Bladder microvascular endothelial cell (primary cell): ENCODE results near the gene ARID4B. TPM values are rescaled to one million over a fixed set of nuclear protein-coding genes. Genes with fewer than 3 reads are reported as not detected.

Experiments
- total RNA-seq: library from RNA; depleted of rRNA; stranded (reverse); fragments of >200 nt; gene quantifications from 2 replicates; pipeline ENCODE4 v1.2.3, GENCODE V29; 2014

Gene ARID4B
- total RNA-seq, result 32.2 and 74.3 TPM in 2 replicates

GRCh38 chr1:235327559-235328270, at the start of gene ARID4B:
ARID4B (minus strand) TSS chr1:235328179; CDS start chr1:235326919, 1,260 bp downstream.

GRCh38 chr1:235367000-235367908, 39.3 kb upstream of the ARID4B start, which contains the start of gene TBCE:
TBCE (plus strand) TSS chr1:235367427; CDS start chr1:235380050, 12,623 bp downstream.

DNA sequence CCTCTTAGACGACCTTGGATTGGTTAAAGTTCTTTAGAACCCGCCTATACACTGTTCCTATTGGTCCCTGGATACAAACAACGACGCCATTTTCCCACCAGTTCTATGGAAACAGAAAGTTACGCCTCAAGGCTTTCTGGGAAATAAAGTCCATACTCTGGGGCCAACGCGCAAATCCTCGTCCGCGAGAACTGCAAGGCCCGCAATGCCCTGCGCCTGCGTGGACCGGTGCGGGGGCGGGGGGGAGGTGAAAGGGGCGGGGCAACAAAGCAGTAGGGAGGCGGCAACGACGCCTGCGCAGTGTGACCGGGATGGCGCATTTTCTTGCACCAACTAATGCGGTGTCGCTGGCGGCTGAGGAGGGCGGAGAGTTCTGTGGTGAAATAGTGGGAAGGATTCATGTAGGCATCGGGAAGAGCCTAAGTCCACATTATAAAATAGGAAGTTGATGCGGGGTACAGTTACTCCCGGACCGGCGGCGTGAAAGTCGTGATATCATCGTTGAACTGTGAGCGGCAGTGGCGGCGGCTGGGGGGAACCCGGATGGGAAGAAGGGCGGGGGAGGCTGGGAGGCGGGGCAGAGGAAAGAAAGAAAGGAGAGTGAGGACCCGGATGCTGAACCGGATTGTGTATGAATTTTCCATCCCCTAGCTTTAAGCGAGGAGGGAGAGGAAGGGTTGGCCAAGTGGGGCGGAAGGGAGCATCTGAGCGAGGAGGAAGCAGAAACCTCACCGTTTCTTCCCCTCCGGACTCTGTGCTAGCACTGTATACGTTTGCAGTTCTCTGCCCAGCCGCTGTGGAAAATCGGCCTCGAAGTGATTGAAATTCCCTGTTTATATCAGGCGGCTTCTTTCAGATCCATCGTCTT, 526 bp upstream of the ARID4B start, which contains the start of gene GGPS1:
Gene GGPS1, plus strand, starts transcription at position 300 of the 868 bp plus-strand sequence. CDS start 6,695 bp downstream, outside the sequence.

DNA sequence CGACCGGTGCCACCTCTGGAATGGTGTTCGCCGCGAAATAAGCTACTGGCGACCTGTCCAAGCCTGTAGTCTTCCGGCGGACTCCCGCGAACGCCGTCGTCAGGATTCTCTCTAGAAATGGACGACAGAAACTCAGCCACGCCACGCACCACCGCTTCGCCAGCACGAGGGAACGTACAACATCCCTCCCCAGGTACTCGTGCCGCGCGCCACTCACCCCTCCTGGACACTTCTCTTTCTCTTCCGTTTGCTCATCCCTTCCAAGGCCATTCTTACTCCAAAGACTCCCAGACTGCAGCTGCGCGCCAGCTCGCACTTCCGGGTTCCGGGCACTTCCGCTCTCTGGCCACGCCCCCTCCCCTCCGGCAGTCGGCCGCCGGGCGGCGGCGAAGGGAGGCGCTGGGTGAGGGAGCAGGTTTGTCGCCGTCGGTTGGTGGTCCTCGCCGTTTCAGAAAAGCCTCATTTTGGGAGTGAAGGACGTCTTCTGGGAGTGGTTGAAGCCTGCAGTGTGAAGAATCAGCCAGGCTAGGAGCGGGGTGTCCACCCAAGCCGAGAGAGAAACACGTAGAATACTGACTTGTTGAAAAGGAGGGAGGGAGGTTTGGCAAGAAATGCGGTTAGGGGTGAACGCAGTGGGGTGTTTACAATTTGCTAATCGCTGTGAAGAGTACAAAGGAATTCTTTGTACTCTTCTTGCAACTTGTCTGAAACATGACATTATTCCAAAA, 166.9 kb downstream of the ARID4B start, which contains the start of gene RBM34:
Gene RBM34, minus strand, starts transcription at position 294 of the 728 bp plus-strand sequence. Its CDS starts 24 bp downstream, at position 270.

DNA sequence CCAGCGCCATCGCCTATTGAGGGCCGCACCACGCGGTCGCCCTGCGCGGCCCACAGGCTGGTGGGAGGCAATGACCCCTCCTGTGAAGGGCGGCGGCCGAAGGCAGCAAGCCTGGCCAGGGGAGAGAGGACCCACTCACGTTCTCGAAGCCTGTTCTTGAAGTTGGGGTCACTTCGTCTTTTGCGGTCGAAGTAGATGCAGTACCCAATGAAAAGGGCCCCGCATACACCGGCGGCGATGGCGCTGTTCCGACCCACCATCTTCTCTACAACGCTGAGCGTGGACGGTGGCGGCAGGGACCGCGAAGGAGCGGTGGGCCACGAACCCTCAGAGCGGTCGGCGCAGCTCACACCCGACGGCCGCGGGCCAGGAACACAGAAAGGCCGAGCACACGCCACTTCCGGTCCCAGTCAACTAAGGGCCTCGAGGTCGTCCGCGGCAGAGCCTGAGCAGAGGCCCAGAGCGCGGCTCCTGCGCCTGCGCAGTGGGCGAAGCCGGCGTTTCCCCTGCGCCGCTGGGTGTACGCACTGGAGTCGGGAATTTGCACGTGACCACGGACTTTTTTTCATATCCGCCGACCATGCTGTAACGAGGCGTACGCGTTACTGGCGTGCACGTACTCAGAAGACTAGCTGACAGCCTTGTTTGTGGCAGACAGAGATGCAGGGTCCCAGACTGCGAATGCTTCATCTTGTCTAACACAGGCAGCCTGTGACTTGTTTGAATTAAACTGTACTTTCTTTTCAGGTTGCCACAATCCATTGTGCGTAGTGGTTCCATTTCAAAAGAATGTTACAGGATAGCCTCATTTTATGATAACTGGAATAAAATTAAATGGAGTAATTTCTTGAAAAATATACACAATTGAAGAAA, 199.3 kb downstream of the ARID4B start, which contains the start of gene TOMM20:
Gene TOMM20, minus strand, starts transcription at position 382 of the 873 bp plus-strand sequence. Its CDS starts 122 bp downstream, at position 260.

Other genes starting within 250 kb of the ARID4B start
- gene TOMM20, start 199.3 kb downstream of the ARID4B start, total RNA-seq, result 40.8 and 56.4 TPM in 2 replicates
- gene RBM34, start 166.9 kb downstream of the ARID4B start, total RNA-seq, result 38.2 and 43.6 TPM in 2 replicates
- 10.7 and 21.8 TPM in 2 replicates for gene GGPS1, start 391 bp upstream of the ARID4B start, total RNA-seq
- 12.6 and 23.3 TPM in 2 replicates for gene TBCE, start 39.2 kb upstream of the ARID4B start, total RNA-seq
- gene B3GALNT2, start 176.3 kb upstream of the ARID4B start, total RNA-seq, result 31.9 and 60.2 TPM in 2 replicates